ENCODE measurements around the gene FCN1. TPM values are rescaled to one million over a fixed set of nuclear protein-coding genes. Genes with fewer than 3 reads are reported as not detected.

Gene FCN1
- total RNA-seq, result 1 to 10 TPM in 2 of 3 donors, under 1 TPM in 1; 0.46 to 6.0 (median 3.3) TPM
- long read RNA-seq, donor 1, partial matches to known transcripts, result 0 of 4 reads
- long read RNA-seq, donor 1, other reads (novel, unspliced or antisense), result 1 of 4 reads
- long read RNA-seq, donor 2, partial matches to known transcripts, result 0 of 4 reads
- long read RNA-seq, donor 2, other reads (novel, unspliced or antisense), result 1 of 4 reads

GRCh38 chr9:134917431-134918373 lies at the start of gene FCN1:
FCN1 (minus strand) TSS chr9:134917912; CDS start chr9:134917871, 41 bp downstream.
- Histone ChIP-seq H3K4me3 (no peak within 1 kb of the TSS), H3K4me1 (ENCODE audit: low read depth) (no peaks in the 10 kb centered on the region), H3K9me3 (no peaks in the 10 kb centered on the region), H3K36me3 (ENCODE audit: low read depth) (no peaks in the 10 kb centered on the region)
- no peak for TF ChIP-seq CTCF (IDR thresholded peaks at IDR 0.05)
- intact Hi-C loops (cut with DNase I, micrococcal nuclease), result no loop called here
- DNase-seq, result no peak
- ATAC-seq, result no peak

GRCh38 chr9:134966697-134967546 lies 49.2 kb upstream of the FCN1 start:
- H3K36me3 ChIP-seq (ENCODE audit: low read depth), result no peaks in the 10 kb centered on the region
- no peak for ATAC-seq
- intact Hi-C loops (cut with DNase I, micrococcal nuclease), result no loop called here
- H3K4me1 ChIP-seq (ENCODE audit: low read depth), result peaks cover 1% of the 10 kb centered on the region
- DNase-seq, result no peak
- H3K9me3 ChIP-seq, result no peaks in the 10 kb centered on the region
- no peak for TF ChIP-seq CTCF (IDR thresholded peaks at IDR 0.05)
- H3K4me3 ChIP-seq, result no peak overlapping the region

GRCh38 chr9:134966270-134966669 lies 48.6 kb upstream of the FCN1 start:
- ATAC-seq, result no peak
- intact Hi-C loops (cut with DNase I, micrococcal nuclease), result no loop called here
- Histone ChIP-seq H3K36me3 (ENCODE audit: low read depth) (no peaks in the 10 kb centered on the region), H3K4me1 (ENCODE audit: low read depth) (peaks cover 3% of the 10 kb centered on the region), H3K4me3 (no peak overlapping the region), H3K9me3 (no peaks in the 10 kb centered on the region)
- no peak for TF ChIP-seq CTCF (IDR thresholded peaks at IDR 0.05)
- no peak for DNase-seq

GRCh38 chr9:134965851-134966250 lies 48.1 kb upstream of the FCN1 start:
- Histone ChIP-seq H3K9me3 (no peaks in the 10 kb centered on the region), H3K4me3 (no peak overlapping the region), H3K4me1 (ENCODE audit: low read depth) (peaks cover 3% of the 10 kb centered on the region), H3K36me3 (ENCODE audit: low read depth) (no peaks in the 10 kb centered on the region)
- intact Hi-C loops (cut with DNase I, micrococcal nuclease), result no loop called here
- no peak for TF ChIP-seq CTCF (IDR thresholded peaks at IDR 0.05)
- ATAC-seq (no peak), DNase-seq (no peak)

GRCh38 chr9:134965411-134965810 lies 47.7 kb upstream of the FCN1 start:
- peaks cover 3% of the 10 kb centered on the region for H3K4me1 ChIP-seq (ENCODE audit: low read depth)
- no peaks in the 10 kb centered on the region for H3K9me3 ChIP-seq
- H3K36me3 ChIP-seq (ENCODE audit: low read depth), result no peaks in the 10 kb centered on the region
- no peak for TF ChIP-seq CTCF (IDR thresholded peaks at IDR 0.05)
- intact Hi-C loops (cut with DNase I, micrococcal nuclease), result no loop called here
- DNase-seq (no peak), ATAC-seq (no peak)
- H3K4me3 ChIP-seq, result no peak overlapping the region
